DMS53 treated with DMSO at 0.1 percent for 48 hours (cell line): Measurements from ENCODE around the gene NIN.
A peak's percentile ranks its signal among the peaks of the same experiment; 100 is the strongest.

Source experiments
- DNase-seq: peaks from one replicate; lab custom pipeline; 2025; ENCODE audit not compliant: unreplicated experiment; lab: John Stamatoyannopoulos, UW

Gene NIN

GRCh38 chr14:50844391-50844790, 13.4 kb upstream of the NIN start:
- DNase-seq: no peak

GRCh38 chr14:50839691-50840090, 8.7 kb upstream of the NIN start:
- no peak for DNase-seq

GRCh38 chr14:50839048-50839447, 8.1 kb upstream of the NIN start:
- DNase-seq: no peak

GRCh38 chr14:50837850-50838470, 7.0 kb upstream of the NIN start:
- DNase-seq: no peak

GRCh38 chr14:50837271-50837670, 6.3 kb upstream of the NIN start:
- no peak for DNase-seq

GRCh38 chr14:50836515-50836914, 5.6 kb upstream of the NIN start:
- no peak for DNase-seq

GRCh38 chr14:50835280-50835679, 4.3 kb upstream of the NIN start:
- no peak for DNase-seq

GRCh38 chr14:50834802-50835276, 3.9 kb upstream of the NIN start:
- DNase-seq: no peak

- no peak for DNase-seq
These were observed 2.1 kb upstream of the NIN start for GRCh38 chr14:50832935-50833630.

GRCh38 chr14:50831726-50832168, 785 bp upstream of the NIN start:
- no peak for DNase-seq

GRCh38 chr14:50830044-50830931, 674 bp downstream of the NIN start:
- DNase-seq: peak; percentile 5

- DNase-seq: no peak
These were observed 1.4 kb downstream of the NIN start for GRCh38 chr14:50829489-50830043.

- no peak for DNase-seq
These were observed 2.1 kb downstream of the NIN start for GRCh38 chr14:50828721-50829488.

GRCh38 chr14:50826681-50827080, 4.3 kb downstream of the NIN start:
- DNase-seq: no peak

GRCh38 chr14:50825307-50825706, 5.7 kb downstream of the NIN start:
- DNase-seq: no peak

GRCh38 chr14:50823762-50824636, 7.0 kb downstream of the NIN start:
- DNase-seq: no peak

GRCh38 chr14:50823051-50823761, 7.8 kb downstream of the NIN start:
- no peak for DNase-seq

GRCh38 chr14:50822501-50823042, 8.4 kb downstream of the NIN start:
- no peak for DNase-seq
